ENCODE results near the gene SLX9. TPM values are rescaled to one million over a fixed set of nuclear protein-coding genes. Genes with fewer than 3 reads are reported as not detected.

SLX9 gene
- polyA plus RNA-seq, 1 donor (not counting 4 experiments of a cell fraction or from before 2014, with no cell fraction given) = 21.8 TPM

DNA sequence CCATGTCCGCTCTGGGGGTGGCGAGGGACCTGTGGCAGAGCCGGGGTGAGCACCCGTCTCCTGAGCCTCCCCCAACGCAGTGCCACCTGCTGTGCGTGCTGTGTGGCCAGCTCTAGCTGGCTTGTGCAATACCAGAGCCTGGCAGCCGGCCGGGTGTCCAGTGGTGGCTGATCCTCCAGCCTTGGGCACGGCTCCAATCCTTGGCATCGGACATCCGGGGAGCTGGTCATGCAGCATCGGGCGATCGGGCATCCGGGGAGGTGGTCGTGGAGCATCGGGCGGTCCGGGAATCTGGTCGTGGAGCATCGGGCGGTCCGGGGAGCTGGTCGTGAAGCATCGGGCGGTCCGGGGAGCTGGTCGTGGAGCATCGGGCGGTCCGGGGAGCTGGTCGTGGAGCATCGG is 8.1 kb downstream of the SLX9 start:
- Histone ChIP-seq H3K9ac (ENCODE audit: control insufficient read depth, extremely low read depth, insufficient read depth, low read length) (no peak overlapping the region), H3K4me1 (ENCODE audit: control insufficient read depth, extremely low read depth, insufficient read depth, low read length) (no peaks in the 10 kb centered on the region), H3K36me3 (ENCODE audit: control insufficient read depth in 2 of 2, extremely low read depth in 1 of 2, insufficient read depth in 2 of 2, low read length in 2 of 2) (peaks cover 29 to 32% of the 10 kb centered on the region in 2 experiments), H3K79me2 (ENCODE audit: control insufficient read depth, insufficient read depth, low read length) (peaks cover 83% of the 10 kb centered on the region), H2AFZ (ENCODE audit: control insufficient read depth, low read length) (no peak overlapping the region), H3K27ac (ENCODE audit: control insufficient read depth, insufficient read depth, low read length) (no peak overlapping the region), H3K4me2 (ENCODE audit: control insufficient read depth, extremely low read depth, insufficient read depth, low read depth, low read length) (no peak overlapping the region), H3K9me1 (ENCODE audit: control insufficient read depth, extremely low read depth, insufficient read depth, low read length) (no peaks in the 10 kb centered on the region), H3K27me3 (ENCODE audit: control insufficient read depth, extremely low read depth, insufficient read depth, low read length) (no peaks in the 10 kb centered on the region), H4K20me1 (ENCODE audit: control insufficient read depth, extremely low read depth, insufficient read depth, low read length) (peaks cover 3% of the 10 kb centered on the region), H3K9me3 (ENCODE audit: control insufficient read depth, low read depth, low read length) (no peaks in the 10 kb centered on the region), H3K4me3 (ENCODE audit: control insufficient read depth in 2 of 3, extremely low read depth in 1 of 3, insufficient read depth in 2 of 3, low read depth in 1 of 3, low read length in 3 of 3) (no peak overlapping the region)
- FAIRE-seq = no peak
- TF ChIP-seq, protein P1, sequence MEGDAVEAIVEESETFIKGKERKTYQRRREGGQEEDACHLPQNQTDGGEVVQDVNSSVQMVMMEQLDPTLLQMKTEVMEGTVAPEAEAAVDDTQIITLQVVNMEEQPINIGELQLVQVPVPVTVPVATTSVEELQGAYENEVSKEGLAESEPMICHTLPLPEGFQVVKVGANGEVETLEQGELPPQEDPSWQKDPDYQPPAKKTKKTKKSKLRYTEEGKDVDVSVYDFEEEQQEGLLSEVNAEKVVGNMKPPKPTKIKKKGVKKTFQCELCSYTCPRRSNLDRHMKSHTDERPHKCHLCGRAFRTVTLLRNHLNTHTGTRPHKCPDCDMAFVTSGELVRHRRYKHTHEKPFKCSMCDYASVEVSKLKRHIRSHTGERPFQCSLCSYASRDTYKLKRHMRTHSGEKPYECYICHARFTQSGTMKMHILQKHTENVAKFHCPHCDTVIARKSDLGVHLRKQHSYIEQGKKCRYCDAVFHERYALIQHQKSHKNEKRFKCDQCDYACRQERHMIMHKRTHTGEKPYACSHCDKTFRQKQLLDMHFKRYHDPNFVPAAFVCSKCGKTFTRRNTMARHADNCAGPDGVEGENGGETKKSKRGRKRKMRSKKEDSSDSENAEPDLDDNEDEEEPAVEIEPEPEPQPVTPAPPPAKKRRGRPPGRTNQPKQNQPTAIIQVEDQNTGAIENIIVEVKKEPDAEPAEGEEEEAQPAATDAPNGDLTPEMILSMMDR (optimal IDR thresholded peaks at IDR 0.05 in 1 of 3, IDR thresholded peaks at IDR 0.05 in 1 of 3, conservative IDR thresholded peaks at IDR 0.05 in 1 of 3; ENCODE audit: extremely low read depth in 1 of 3, insufficient read depth in 2 of 3, low read length in 3 of 3) = no peak
- no peak for TF ChIP-seq EZH2 (IDR thresholded peaks at IDR 0.05; ENCODE audit: low read length)
- no peak for DNase-seq (ENCODE audit: low read depth, low spot score)
- dilution Hi-C loops (cut with MboI; ENCODE audit: extremely low pct_ligation_motif_present, low sequenced_read_pairs) = loop anchor here (10.0 kb wide), 1 partner anchor 187 kb away; no protein-coding TSS in a partner anchor

DNA sequence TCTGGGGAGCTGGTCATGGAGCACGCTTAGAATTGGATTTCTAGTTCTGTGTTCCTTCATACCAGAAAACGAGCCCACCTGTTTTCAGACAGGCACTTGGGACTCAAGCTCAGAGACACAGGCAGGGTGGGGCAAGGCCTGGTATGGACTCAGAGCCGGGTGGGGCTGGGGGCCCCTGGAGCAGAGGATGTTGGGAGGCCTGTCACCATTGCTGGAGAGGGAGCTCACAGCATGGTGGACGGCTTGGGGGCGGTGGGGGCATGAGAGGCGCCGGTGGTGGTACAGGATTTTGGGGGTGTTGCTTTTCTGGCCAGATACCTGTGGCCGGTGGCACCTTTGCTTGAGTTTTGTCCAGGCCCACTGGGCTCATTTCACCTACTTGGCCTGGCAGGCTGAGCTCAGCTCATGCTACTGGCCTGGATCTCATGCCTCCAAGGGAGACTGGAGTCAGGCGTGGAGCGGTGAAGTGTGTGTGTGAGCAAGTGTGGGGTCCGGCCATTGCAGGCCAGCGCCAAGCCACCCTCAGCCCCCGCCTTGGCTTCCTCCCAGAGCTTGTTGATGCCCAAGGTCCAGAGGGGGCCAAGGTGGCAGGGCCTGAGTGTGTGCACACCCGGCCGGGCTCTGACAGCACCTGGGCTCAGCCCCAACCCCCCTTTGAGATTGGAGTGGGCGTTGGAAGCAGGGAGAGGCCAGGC is 8.7 kb downstream of the SLX9 start:
- peaks cover 82% of the 10 kb centered on the region for H3K79me2 ChIP-seq (ENCODE audit: control insufficient read depth, insufficient read depth, low read length)

More for the DNA sequence above, 8.7 kb downstream of the SLX9 start:
- H3K9me1 ChIP-seq (ENCODE audit: control insufficient read depth, extremely low read depth, insufficient read depth, low read length) = no peaks in the 10 kb centered on the region
- H2AFZ ChIP-seq (ENCODE audit: control insufficient read depth, low read length) = no peak overlapping the region
- H3K4me3 ChIP-seq (ENCODE audit: control insufficient read depth in 2 of 3, extremely low read depth in 1 of 3, insufficient read depth in 2 of 3, low read depth in 1 of 3, low read length in 3 of 3) = no peak overlapping the region
- H3K9me3 ChIP-seq (ENCODE audit: control insufficient read depth, low read depth, low read length) = no peaks in the 10 kb centered on the region
- H3K27me3 ChIP-seq (ENCODE audit: control insufficient read depth, extremely low read depth, insufficient read depth, low read length) = no peaks in the 10 kb centered on the region
- H3K4me2 ChIP-seq (ENCODE audit: control insufficient read depth, extremely low read depth, insufficient read depth, low read depth, low read length) = no peak overlapping the region
- no peak for TF ChIP-seq EZH2 (IDR thresholded peaks at IDR 0.05; ENCODE audit: low read length)
- TF ChIP-seq, protein P1 (optimal IDR thresholded peaks at IDR 0.05 in 1 of 3, IDR thresholded peaks at IDR 0.05 in 1 of 3, conservative IDR thresholded peaks at IDR 0.05 in 1 of 3; ENCODE audit: extremely low read depth in 1 of 3, insufficient read depth in 2 of 3, low read length in 3 of 3) = no peak
- no peak overlapping the region for H3K9ac ChIP-seq (ENCODE audit: control insufficient read depth, extremely low read depth, insufficient read depth, low read length)
- FAIRE-seq = no peak
- H4K20me1 ChIP-seq (ENCODE audit: control insufficient read depth, extremely low read depth, insufficient read depth, low read length) = peaks cover 3% of the 10 kb centered on the region
- dilution Hi-C loops (cut with MboI; ENCODE audit: extremely low pct_ligation_motif_present, low sequenced_read_pairs) = loop anchor here (10.0 kb wide), 1 partner anchor 186 kb away; no protein-coding TSS in a partner anchor
- no peak for DNase-seq (ENCODE audit: low read depth, low spot score)
- H3K36me3 ChIP-seq (ENCODE audit: control insufficient read depth in 2 of 2, extremely low read depth in 1 of 2, insufficient read depth in 2 of 2, low read length in 2 of 2) = peaks cover 29 to 30% of the 10 kb centered on the region in 2 experiments
- no peaks in the 10 kb centered on the region for H3K4me1 ChIP-seq (ENCODE audit: control insufficient read depth, extremely low read depth, insufficient read depth, low read length)
- H3K27ac ChIP-seq (ENCODE audit: control insufficient read depth, insufficient read depth, low read length) = no peak overlapping the region

Data from keratinocyte (primary cell).